ENCODE data around the gene HK3. TPM values are rescaled to one million over a fixed set of nuclear protein-coding genes. Genes with fewer than 3 reads are reported as not detected.
"Not testable (repeated sequence)": the region's sequence is repeated elsewhere in the genome, so short reads cannot be mapped to it uniquely, and the experiment has no call there.

HK3 gene
- total RNA-seq, 1 donor from 2014 or later: not detected

DNA sequence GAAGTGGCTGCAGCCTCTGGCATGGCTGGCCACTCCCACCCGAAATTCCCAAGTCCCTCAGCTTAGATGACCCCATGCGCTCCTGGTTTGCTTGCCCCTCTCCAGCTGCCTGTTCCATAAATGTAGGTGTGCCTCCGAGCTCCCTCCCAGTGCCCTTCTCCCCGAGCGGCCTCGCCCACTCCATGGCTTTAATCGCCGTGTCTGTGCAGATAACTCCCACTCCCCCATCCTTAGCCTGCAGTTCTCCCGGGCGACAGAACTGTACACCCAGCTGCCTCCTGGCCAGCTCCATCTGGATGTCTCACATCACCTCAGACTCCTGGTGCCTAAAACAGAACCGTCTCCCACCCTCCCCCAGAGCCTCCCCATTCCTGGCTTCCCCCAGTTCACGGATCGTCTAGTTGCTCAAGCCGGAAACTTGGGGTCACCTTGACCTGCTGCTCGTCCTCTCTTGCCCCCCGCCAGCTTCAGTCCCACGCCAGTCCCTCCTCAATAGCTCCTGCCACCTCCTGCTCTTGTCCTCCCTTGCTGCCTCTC is 24.1 kb downstream of the HK3 start:
- Mint-ChIP-seq H3K27ac (no peak overlapping the region), H3K4me1 (peaks cover 22% of the 10 kb centered on the region), H3K36me3 (no peaks in the 10 kb centered on the region), H3K4me3 (no peak overlapping the region), H3K9me3 (no peaks in the 10 kb centered on the region), H3K27me3 (ENCODE audit: insufficient read depth, low read depth) (peaks cover 26% of the 10 kb centered on the region)
- no peak overlapping the region for H3K9ac ChIP-seq
- no peak overlapping the region for H3K27ac ChIP-seq
- no peaks in the 10 kb centered on the region for H3K9me3 ChIP-seq (ENCODE audit: low read depth)
- H3K4me2 ChIP-seq: no peak overlapping the region
- no peak for TF ChIP-seq EZH2phosphoT487 (IDR thresholded peaks at IDR 0.05)
- no peak for TF ChIP-seq EZH2 (IDR thresholded peaks at IDR 0.05)
- TF ChIP-seq, protein P1, sequence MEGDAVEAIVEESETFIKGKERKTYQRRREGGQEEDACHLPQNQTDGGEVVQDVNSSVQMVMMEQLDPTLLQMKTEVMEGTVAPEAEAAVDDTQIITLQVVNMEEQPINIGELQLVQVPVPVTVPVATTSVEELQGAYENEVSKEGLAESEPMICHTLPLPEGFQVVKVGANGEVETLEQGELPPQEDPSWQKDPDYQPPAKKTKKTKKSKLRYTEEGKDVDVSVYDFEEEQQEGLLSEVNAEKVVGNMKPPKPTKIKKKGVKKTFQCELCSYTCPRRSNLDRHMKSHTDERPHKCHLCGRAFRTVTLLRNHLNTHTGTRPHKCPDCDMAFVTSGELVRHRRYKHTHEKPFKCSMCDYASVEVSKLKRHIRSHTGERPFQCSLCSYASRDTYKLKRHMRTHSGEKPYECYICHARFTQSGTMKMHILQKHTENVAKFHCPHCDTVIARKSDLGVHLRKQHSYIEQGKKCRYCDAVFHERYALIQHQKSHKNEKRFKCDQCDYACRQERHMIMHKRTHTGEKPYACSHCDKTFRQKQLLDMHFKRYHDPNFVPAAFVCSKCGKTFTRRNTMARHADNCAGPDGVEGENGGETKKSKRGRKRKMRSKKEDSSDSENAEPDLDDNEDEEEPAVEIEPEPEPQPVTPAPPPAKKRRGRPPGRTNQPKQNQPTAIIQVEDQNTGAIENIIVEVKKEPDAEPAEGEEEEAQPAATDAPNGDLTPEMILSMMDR (IDR thresholded peaks at IDR 0.05): no peak
- H3K4me1 ChIP-seq: peaks cover 5% of the 10 kb centered on the region
- H3K4me3 ChIP-seq: no peak overlapping the region
- H3F3A ChIP-seq (ENCODE audit: low read depth): no peaks in the 10 kb centered on the region
- H3K79me2 ChIP-seq (ENCODE audit: low read depth): no peaks in the 10 kb centered on the region
- no peaks in the 10 kb centered on the region for H3K36me3 ChIP-seq
- DNase-seq (ENCODE audit: low spot score): no peak
- H2AFZ ChIP-seq (replicated peaks): no peak overlapping the region
- no peaks in the 10 kb centered on the region for H4K20me1 ChIP-seq (ENCODE audit: low read depth)
- no peaks in the 10 kb centered on the region for H3K27me3 ChIP-seq

- no peak for DNase-seq (ENCODE audit: low spot score)
- Histone ChIP-seq H3K79me2 (ENCODE audit: low read depth) (no peaks in the 10 kb centered on the region), H3K9ac (no peak overlapping the region), H3K27ac (no peak overlapping the region), H3K4me3 (no peak overlapping the region), H3K4me1 (peaks cover 5% of the 10 kb centered on the region), H3K36me3 (no peaks in the 10 kb centered on the region), H3K9me3 (ENCODE audit: low read depth) (no peaks in the 10 kb centered on the region), H3K4me2 (no peak overlapping the region), H2AFZ (replicated peaks) (no peak overlapping the region), H4K20me1 (ENCODE audit: low read depth) (no peaks in the 10 kb centered on the region), H3K27me3 (no peaks in the 10 kb centered on the region), H3F3A (ENCODE audit: low read depth) (no peaks in the 10 kb centered on the region)
- TF ChIP-seq EZH2 (IDR thresholded peaks at IDR 0.05) (no peak), EZH2phosphoT487 (IDR thresholded peaks at IDR 0.05) (no peak)
- TF ChIP-seq, protein P1 (IDR thresholded peaks at IDR 0.05): no peak
- Mint-ChIP-seq H3K36me3 (no peaks in the 10 kb centered on the region), H3K27me3 (ENCODE audit: insufficient read depth, low read depth) (peaks cover 26% of the 10 kb centered on the region), H3K9me3 (no peaks in the 10 kb centered on the region), H3K4me3 (no peak overlapping the region), H3K27ac (no peak overlapping the region), H3K4me1 (peaks cover 25% of the 10 kb centered on the region)
Measured at GRCh38 chr5:176874198-176874780, 24.9 kb downstream of the HK3 start.

DNA sequence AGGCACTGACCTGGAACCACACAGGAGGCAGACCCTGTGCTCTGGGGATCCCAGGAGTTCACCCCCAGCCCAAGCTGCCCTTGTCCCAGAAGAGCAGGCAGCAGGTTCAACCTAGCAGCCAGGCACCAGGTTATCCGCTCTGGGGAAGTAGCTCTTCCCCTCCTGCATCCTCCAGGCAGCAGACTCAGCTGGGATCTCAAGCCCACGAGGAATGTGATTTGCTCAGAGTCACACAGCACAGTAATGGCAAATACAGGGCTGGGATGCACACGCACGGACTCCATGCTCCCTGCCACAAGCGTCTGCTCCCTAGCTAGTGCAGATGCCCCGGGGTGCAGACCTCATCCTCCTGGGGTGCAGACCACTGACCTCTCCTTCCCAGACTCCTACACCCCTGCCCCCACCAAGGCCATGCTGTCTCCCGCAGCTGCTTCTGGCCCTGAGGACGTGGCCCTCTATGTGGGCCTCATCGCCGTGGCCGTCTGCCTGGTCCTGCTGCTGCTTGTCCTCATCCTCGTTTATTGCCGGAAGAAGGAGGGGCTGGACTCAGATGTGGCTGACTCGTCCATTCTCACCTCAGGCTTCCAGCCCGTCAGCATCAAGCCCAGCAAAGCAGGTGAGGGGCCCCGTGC is 25.5 kb downstream of the HK3 start:
- no peak overlapping the region for H3K4me3 Mint-ChIP-seq
- no peaks in the 10 kb centered on the region for H3K36me3 Mint-ChIP-seq
- TF ChIP-seq, protein P1 (IDR thresholded peaks at IDR 0.05): no peak
- TF ChIP-seq EZH2phosphoT487 (IDR thresholded peaks at IDR 0.05) (no peak), EZH2 (IDR thresholded peaks at IDR 0.05) (no peak)
- no peak overlapping the region for H3K4me3 ChIP-seq
- no peaks in the 10 kb centered on the region for H3K36me3 ChIP-seq
- H3K27ac Mint-ChIP-seq: peak overlapping the region; percentile 25
- H3K27me3 ChIP-seq: no peaks in the 10 kb centered on the region
- no peaks in the 10 kb centered on the region for H3K9me3 Mint-ChIP-seq
- H3K4me2 ChIP-seq: no peak overlapping the region
- H3K9ac ChIP-seq: no peak overlapping the region
- H3K27me3 Mint-ChIP-seq (ENCODE audit: insufficient read depth, low read depth): peaks cover 21% of the 10 kb centered on the region
- H3K4me1 ChIP-seq: peaks cover 11% of the 10 kb centered on the region
- no peak for DNase-seq (ENCODE audit: low spot score)
- no peaks in the 10 kb centered on the region for H4K20me1 ChIP-seq (ENCODE audit: low read depth)
- H3K79me2 ChIP-seq (ENCODE audit: low read depth): no peaks in the 10 kb centered on the region
- H3K9me3 ChIP-seq (ENCODE audit: low read depth): no peaks in the 10 kb centered on the region
- no peak overlapping the region for H2AFZ ChIP-seq (replicated peaks)
- no peak overlapping the region for H3K27ac ChIP-seq
- H3K4me1 Mint-ChIP-seq: peaks cover 26% of the 10 kb centered on the region
- H3F3A ChIP-seq (ENCODE audit: low read depth): no peaks in the 10 kb centered on the region

DNA sequence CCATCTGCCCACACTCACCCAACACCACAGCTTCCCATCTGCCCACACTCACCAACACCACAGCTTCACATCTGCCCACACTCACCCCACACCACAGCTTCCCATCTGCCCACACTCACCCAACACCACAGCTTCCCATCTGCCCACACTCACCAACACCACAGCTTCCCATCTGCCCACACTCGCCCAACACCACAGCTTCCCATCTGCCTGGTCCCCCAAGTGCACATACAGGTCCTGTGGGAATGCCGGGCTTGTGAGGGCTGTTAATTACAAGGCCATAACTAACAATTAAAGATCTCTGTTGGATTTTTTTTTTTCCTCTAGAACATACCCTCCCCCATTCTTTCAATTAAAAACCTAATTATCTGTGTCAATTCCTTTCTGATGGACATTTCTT is 26.1 kb downstream of the HK3 start:
- not testable (repeated sequence) for DNase-seq (ENCODE audit: low spot score); H2AFZ ChIP-seq (replicated peaks); H3K79me2 ChIP-seq (ENCODE audit: low read depth); H4K20me1 ChIP-seq (ENCODE audit: low read depth); H3K27ac ChIP-seq; H3K27ac Mint-ChIP-seq; H3K27me3 ChIP-seq; H3F3A ChIP-seq (ENCODE audit: low read depth); H3K36me3 Mint-ChIP-seq; H3K4me3 ChIP-seq; H3K9ac ChIP-seq; H3K4me3 Mint-ChIP-seq; H3K4me2 ChIP-seq; H3K9me3 ChIP-seq (ENCODE audit: low read depth); H3K9me3 Mint-ChIP-seq; H3K36me3 ChIP-seq
- Mint-ChIP-seq H3K27me3 (ENCODE audit: insufficient read depth, low read depth) (peaks cover 20% of the 10 kb centered on the region), H3K4me1 (peaks cover 27% of the 10 kb centered on the region)
- H3K4me1 ChIP-seq: peaks cover 17% of the 10 kb centered on the region

DNA sequence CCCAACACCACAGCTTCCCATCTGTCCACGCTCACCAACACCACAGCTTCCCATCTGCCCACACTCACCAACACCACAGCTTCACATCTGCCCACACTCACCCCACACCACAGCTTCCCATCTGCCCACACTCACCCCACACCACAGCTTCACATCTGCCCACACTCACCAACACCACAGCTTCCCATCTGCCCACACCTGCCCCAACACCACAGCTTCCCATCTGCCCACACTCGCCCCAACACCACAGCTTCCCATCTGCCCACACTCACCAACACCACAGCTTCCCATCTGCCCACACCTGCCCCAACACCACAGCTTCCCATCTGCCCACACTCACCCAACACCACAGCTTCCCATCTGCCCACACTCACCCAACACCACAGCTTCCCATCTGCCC is 26.6 kb downstream of the HK3 start:
- Mint-ChIP-seq H3K27me3 (ENCODE audit: insufficient read depth, low read depth) (peaks cover 20% of the 10 kb centered on the region), H3K4me1 (peaks cover 30% of the 10 kb centered on the region)
- H3K9me3 Mint-ChIP-seq; H3K27ac ChIP-seq; H3K36me3 ChIP-seq; H3K27ac Mint-ChIP-seq; DNase-seq (ENCODE audit: low spot score); H2AFZ ChIP-seq (replicated peaks); H3K9me3 ChIP-seq (ENCODE audit: low read depth); H4K20me1 ChIP-seq (ENCODE audit: low read depth); H3K27me3 ChIP-seq; H3K4me2 ChIP-seq; H3K4me3 Mint-ChIP-seq; H3K79me2 ChIP-seq (ENCODE audit: low read depth); H3F3A ChIP-seq (ENCODE audit: low read depth); H3K4me3 ChIP-seq; H3K9ac ChIP-seq; H3K36me3 Mint-ChIP-seq: not testable (repeated sequence)
- H3K4me1 ChIP-seq: peaks cover 17% of the 10 kb centered on the region

Measured in neural progenitor cell (in vitro differentiated cells).